DOHH2 (cell line): ENCODE results near the gene NEMP1.

Experiments used
- H3F3A ChIP-seq: fragments of 200-600 bp; sonication (generic), shearing (Covaris generic); 2 replicates; pipeline ENCODE4 v1.6.0; 2016; ENCODE audit warnings: antibody characterized with exemption, mild to moderate bottlenecking; ENCODE audit not compliant: control insufficient read depth, insufficient read depth
- H3K27ac ChIP-seq: fragments of 200-600 bp; sonication (generic); 2 replicates; pipeline ENCODE4 v1.5.1; 2014; ENCODE audit warnings: low read depth, mild to moderate bottlenecking, low read length, moderate library complexity
- H3K27me3 ChIP-seq: fragments of 200-600 bp; sonication (generic); 2 replicates; pipeline ENCODE4 v1.6.1; 2014; ENCODE audit warnings: mild to moderate bottlenecking, low read length, mixed read lengths; ENCODE audit not compliant: control insufficient read depth
- H3K36me3 ChIP-seq: fragments of 200-600 bp; sonication (generic); 2 replicates; pipeline ENCODE4 v1.6.1; 2014; ENCODE audit warnings: mild to moderate bottlenecking, low read length, moderate library complexity, mixed read lengths; ENCODE audit not compliant: control insufficient read depth
- H3K4me1 ChIP-seq: fragments of 200-600 bp; sonication (generic); 2 replicates; pipeline ENCODE4 v1.6.1; 2014; ENCODE audit warnings: mild to moderate bottlenecking, low read length, mixed read lengths; ENCODE audit not compliant: control insufficient read depth
- H3K4me2 ChIP-seq: fragments of 200-600 bp; sonication (generic); 2 replicates; pipeline ENCODE4 v1.6.0; 2014; ENCODE audit warnings: mild to moderate bottlenecking, low read length, moderate library complexity
- H3K4me3 ChIP-seq: fragments of 200-600 bp; sonication (generic); 2 replicates; pipeline ENCODE4 v1.5.1; 2014; ENCODE audit warnings: mild to moderate bottlenecking, low read length, mixed read lengths
- H3K79me2 ChIP-seq: fragments of 200-600 bp; sonication (generic); 2 replicates; pipeline ENCODE4 v1.6.1; 2014; ENCODE audit warnings: mild to moderate bottlenecking, low read length, mixed read lengths; ENCODE audit not compliant: control insufficient read depth
- H3K9me2 ChIP-seq: fragments of 200-600 bp; sonication (generic); replicated peaks from 2 replicates; pipeline ENCODE4 v1.6.1; 2014; ENCODE audit warnings: mild to moderate bottlenecking, low read length, mixed read lengths; ENCODE audit not compliant: control insufficient read depth
- H3K9me3 ChIP-seq: fragments of 200-600 bp; sonication (generic); 2 replicates; pipeline ENCODE4 v1.6.1; 2014; ENCODE audit warnings: antibody characterized with exemption, low read length, mixed read lengths; ENCODE audit not compliant: control insufficient read depth, insufficient read depth
- H4K20me1 ChIP-seq: fragments of 200-600 bp; sonication (generic); 2 replicates; pipeline ENCODE4 v1.6.0; 2014; ENCODE audit warnings: low read depth, mild to moderate bottlenecking, antibody characterized with exemption, low read length, moderate library complexity; ENCODE audit not compliant: control insufficient read depth, insufficient read depth
- EZH2phosphoT487 ChIP-seq: fragments of 200-600 bp; sonication (generic); IDR thresholded peaks from 2 replicates; pipeline ENCODE4 v1.6.1; 2017; ENCODE audit warnings: borderline replicate concordance, mild to moderate bottlenecking, antibody characterized with exemption, low read length, moderate library complexity, mixed read lengths
- TF ChIP-seq, protein P1 (sequence below): fragments of 200-600 bp; sonication (generic); IDR thresholded peaks from one replicate; pipeline ENCODE4 v1.5.1; 2014; ENCODE audit warnings: antibody characterized with exemption, mild to moderate bottlenecking, low read depth, low read length; ENCODE audit not compliant: poor library complexity, severe bottlenecking

The NEMP1 gene

GRCh38 chr12:57106021-57106708 lies 27.6 kb upstream of the NEMP1 start:
- Histone ChIP-seq H4K20me1 (peaks cover 22% of the 10 kb centered on the region; the same call in 1 of the 2 replicates), H3K27me3 (no peaks in the 10 kb centered on the region), H3K9me2 (no peaks in the 10 kb centered on the region), H3K27ac (no peak overlapping the region), H3F3A (no peaks in the 10 kb centered on the region), H3K36me3 (peaks cover 86% of the 10 kb centered on the region), H3K4me1 (peaks cover 25% of the 10 kb centered on the region), H3K4me3 (no peak overlapping the region), H3K79me2 (peaks cover 50% of the 10 kb centered on the region), H3K9me3 (no peaks in the 10 kb centered on the region), H3K4me2 (no peak overlapping the region)
- TF ChIP-seq, protein P1, sequence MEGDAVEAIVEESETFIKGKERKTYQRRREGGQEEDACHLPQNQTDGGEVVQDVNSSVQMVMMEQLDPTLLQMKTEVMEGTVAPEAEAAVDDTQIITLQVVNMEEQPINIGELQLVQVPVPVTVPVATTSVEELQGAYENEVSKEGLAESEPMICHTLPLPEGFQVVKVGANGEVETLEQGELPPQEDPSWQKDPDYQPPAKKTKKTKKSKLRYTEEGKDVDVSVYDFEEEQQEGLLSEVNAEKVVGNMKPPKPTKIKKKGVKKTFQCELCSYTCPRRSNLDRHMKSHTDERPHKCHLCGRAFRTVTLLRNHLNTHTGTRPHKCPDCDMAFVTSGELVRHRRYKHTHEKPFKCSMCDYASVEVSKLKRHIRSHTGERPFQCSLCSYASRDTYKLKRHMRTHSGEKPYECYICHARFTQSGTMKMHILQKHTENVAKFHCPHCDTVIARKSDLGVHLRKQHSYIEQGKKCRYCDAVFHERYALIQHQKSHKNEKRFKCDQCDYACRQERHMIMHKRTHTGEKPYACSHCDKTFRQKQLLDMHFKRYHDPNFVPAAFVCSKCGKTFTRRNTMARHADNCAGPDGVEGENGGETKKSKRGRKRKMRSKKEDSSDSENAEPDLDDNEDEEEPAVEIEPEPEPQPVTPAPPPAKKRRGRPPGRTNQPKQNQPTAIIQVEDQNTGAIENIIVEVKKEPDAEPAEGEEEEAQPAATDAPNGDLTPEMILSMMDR, result no peak
- no peak for TF ChIP-seq EZH2phosphoT487

DNA sequence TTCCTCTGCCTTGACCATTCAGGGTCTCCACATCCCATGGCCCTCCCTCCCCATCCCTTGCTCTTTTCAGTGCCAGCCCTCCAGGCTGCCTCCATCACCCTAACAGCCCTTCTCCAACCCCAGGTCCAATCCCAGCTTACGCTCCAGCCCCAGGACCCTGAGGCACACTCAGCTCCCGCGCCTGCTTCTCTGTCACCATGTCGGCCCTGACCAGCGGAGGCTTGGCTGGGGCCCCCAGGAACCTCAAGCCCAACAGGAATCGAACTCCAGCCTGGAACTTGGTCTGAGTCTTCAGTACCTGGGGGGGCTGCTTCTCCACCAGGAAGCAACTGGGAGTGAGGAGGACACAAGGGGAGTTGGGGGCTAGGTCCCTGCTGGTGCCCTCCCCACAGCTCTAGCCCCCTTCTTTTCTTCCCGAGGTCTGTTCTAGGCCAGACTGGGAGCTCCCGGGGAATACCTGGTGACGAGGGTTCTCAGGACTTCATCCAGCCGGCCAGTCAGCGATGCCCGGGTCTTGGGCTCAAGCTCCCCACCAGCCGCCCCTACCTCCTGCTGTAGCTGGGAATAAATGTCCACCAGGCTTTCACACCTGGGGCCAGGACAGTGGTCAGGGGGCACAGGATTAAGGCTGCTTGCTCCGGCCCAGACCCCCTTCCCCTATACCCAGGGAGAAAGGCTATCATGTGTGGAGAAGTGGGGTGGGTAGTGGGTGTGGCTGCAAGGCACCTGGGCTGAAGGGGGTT lies 26.6 kb upstream of the NEMP1 start:
- TF ChIP-seq, protein P1, result no peak
- TF ChIP-seq EZH2phosphoT487, result no peak
- Histone ChIP-seq H3K27ac (no peak overlapping the region), H3K4me2 (no peak overlapping the region), H3F3A (no peaks in the 10 kb centered on the region; the same call in 1 of the 2 replicates), H3K27me3 (no peaks in the 10 kb centered on the region), H4K20me1 (peaks cover 22% of the 10 kb centered on the region; the same call in 1 of the 2 replicates), H3K9me3 (no peaks in the 10 kb centered on the region), H3K9me2 (no peaks in the 10 kb centered on the region), H3K79me2 (peaks cover 40% of the 10 kb centered on the region), H3K4me1 (peaks cover 25% of the 10 kb centered on the region), H3K4me3 (no peak overlapping the region), H3K36me3 (peaks cover 81% of the 10 kb centered on the region)

GRCh38 chr12:57104292-57104910 lies 25.8 kb upstream of the NEMP1 start:
- Histone ChIP-seq H3K9me2 (no peaks in the 10 kb centered on the region), H3K9me3 (no peaks in the 10 kb centered on the region), H3K27me3 (no peaks in the 10 kb centered on the region), H3K4me3 (no peak overlapping the region), H3K36me3 (peaks cover 81% of the 10 kb centered on the region), H3K79me2 (peaks cover 32% of the 10 kb centered on the region), H3K27ac (no peak overlapping the region), H3K4me1 (peaks cover 17% of the 10 kb centered on the region), H3K4me2 (no peak overlapping the region), H4K20me1 (peaks cover 16% of the 10 kb centered on the region; the same call in 1 of the 2 replicates), H3F3A (no peaks in the 10 kb centered on the region; the same call in 1 of the 2 replicates)
- TF ChIP-seq, protein P1, result no peak
- TF ChIP-seq EZH2phosphoT487, result no peak
